ENCODE results near the gene ZNF674.
"Not testable (repeated sequence)": the region's sequence is repeated elsewhere in the genome, so short reads cannot be mapped to it uniquely, and the experiment has no call there.

ZNF674 gene

DNA sequence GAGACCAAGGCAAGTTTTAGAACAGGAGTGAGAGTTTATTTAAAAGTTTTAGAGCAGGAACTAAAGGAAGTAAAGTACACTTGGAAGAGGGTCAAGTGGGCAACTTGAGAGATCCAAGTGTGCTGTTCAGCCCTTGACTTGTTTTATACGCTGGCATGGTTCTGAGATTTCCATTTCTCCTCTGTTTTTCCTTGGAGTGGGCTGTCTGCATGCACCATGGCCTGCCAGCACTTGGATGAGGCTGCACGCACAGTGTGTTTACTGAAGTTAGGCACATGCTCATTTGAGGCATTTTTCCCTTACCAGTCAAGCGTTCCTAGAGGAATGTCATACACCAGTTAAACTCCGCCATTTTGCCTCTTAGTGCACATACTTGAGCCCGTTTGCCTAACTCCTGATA is 8.7 kb upstream of the ZNF674 start:
- TF ChIP-seq, protein P1, sequence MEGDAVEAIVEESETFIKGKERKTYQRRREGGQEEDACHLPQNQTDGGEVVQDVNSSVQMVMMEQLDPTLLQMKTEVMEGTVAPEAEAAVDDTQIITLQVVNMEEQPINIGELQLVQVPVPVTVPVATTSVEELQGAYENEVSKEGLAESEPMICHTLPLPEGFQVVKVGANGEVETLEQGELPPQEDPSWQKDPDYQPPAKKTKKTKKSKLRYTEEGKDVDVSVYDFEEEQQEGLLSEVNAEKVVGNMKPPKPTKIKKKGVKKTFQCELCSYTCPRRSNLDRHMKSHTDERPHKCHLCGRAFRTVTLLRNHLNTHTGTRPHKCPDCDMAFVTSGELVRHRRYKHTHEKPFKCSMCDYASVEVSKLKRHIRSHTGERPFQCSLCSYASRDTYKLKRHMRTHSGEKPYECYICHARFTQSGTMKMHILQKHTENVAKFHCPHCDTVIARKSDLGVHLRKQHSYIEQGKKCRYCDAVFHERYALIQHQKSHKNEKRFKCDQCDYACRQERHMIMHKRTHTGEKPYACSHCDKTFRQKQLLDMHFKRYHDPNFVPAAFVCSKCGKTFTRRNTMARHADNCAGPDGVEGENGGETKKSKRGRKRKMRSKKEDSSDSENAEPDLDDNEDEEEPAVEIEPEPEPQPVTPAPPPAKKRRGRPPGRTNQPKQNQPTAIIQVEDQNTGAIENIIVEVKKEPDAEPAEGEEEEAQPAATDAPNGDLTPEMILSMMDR (conservative IDR thresholded peaks at IDR 0.05; ENCODE audit: low read depth, low read length), result no peak
- no peaks in the 10 kb centered on the region for H3K4me1 ChIP-seq (ENCODE audit: low read depth, poor library complexity, severe bottlenecking)
- H3K9ac ChIP-seq, result no peak overlapping the region
- no peak overlapping the region for H3K4me3 ChIP-seq (IDR thresholded peaks at IDR 0.05; ENCODE audit: insufficient read depth, low read depth, low read length)
- H3K36me3 ChIP-seq (ENCODE audit: insufficient read depth), result no peaks in the 10 kb centered on the region
- no peak overlapping the region for H2AFZ ChIP-seq (ENCODE audit: low read depth)
- no peak overlapping the region for H3K4me2 ChIP-seq
- H3K27me3 ChIP-seq (ENCODE audit: insufficient read depth, low read depth), result no peaks in the 10 kb centered on the region
- H4K20me1 ChIP-seq (ENCODE audit: insufficient read depth), result no peaks in the 10 kb centered on the region
- no peak overlapping the region for H3K27ac ChIP-seq
- H3K79me2 ChIP-seq (ENCODE audit: insufficient read depth, low read depth), result no peaks in the 10 kb centered on the region; the same call in 1 of the 2 replicates

DNA sequence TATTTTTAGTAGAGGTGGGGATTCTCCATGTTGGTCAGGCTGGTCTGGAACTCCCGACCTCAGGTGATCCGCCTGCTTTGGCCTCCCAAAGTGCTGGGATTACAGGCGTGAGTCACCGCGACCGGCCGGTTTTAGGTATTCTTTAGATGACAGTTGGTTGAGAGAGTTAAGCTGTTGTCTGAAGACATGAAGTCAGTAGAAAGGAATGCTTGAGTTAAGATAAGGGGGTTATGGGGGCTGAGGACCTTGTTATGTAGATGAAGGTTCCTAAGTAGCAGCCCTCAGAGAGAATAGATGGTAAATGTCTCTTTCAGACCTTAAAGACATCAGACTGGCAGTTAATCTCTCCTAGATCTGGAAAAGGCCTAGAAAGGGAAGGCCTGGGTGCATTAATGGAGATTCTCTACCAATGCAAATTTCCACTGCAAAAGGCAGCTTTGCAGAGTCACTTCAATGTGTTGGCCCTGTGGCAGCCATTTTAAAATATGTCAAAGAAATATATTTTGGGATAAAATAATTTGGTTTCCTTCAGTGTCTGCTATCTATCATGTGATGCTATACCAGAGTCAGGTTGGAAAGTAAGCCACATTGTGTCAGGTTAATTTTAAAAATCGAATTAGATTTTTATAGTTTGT is 6.4 kb upstream of the ZNF674 start:
- H3K27ac ChIP-seq, result no peak overlapping the region

GRCh38 chrX:46549914-46550313 is 4.7 kb upstream of the ZNF674 start:
- Histone ChIP-seq H3K27me3 (ENCODE audit: insufficient read depth, low read depth) (no peaks in the 10 kb centered on the region), H3K27ac (no peak overlapping the region), H2AFZ (ENCODE audit: low read depth) (no peak overlapping the region), H3K9ac (no peak overlapping the region), H3K79me2 (ENCODE audit: insufficient read depth, low read depth) (peaks cover 31% of the 10 kb centered on the region), H4K20me1 (ENCODE audit: insufficient read depth) (no peaks in the 10 kb centered on the region), H3K36me3 (ENCODE audit: insufficient read depth) (no peaks in the 10 kb centered on the region), H3K4me1 (ENCODE audit: low read depth, poor library complexity, severe bottlenecking) (peaks cover 7% of the 10 kb centered on the region), H3K4me2 (no peak overlapping the region), H3K4me3 (IDR thresholded peaks at IDR 0.05; ENCODE audit: insufficient read depth, low read depth, low read length) (no peak overlapping the region)
- TF ChIP-seq, protein P1 (conservative IDR thresholded peaks at IDR 0.05; ENCODE audit: low read depth, low read length), result no peak

More for the DNA sequence above, 6.4 kb upstream of the ZNF674 start:
- H2AFZ ChIP-seq (ENCODE audit: low read depth), result no peak overlapping the region
- no peak overlapping the region for H3K4me2 ChIP-seq
- TF ChIP-seq, protein P1 (conservative IDR thresholded peaks at IDR 0.05; ENCODE audit: low read depth, low read length), result no peak
- no peaks in the 10 kb centered on the region for H3K27me3 ChIP-seq (ENCODE audit: insufficient read depth, low read depth)
- H3K4me3 ChIP-seq (IDR thresholded peaks at IDR 0.05; ENCODE audit: insufficient read depth, low read depth, low read length), result no peak overlapping the region
- H3K79me2 ChIP-seq (ENCODE audit: insufficient read depth, low read depth), result peaks cover 18% of the 10 kb centered on the region
- peaks cover 4% of the 10 kb centered on the region for H3K4me1 ChIP-seq (ENCODE audit: low read depth, poor library complexity, severe bottlenecking)
- H3K9ac ChIP-seq, result no peak overlapping the region
- H4K20me1 ChIP-seq (ENCODE audit: insufficient read depth), result no peaks in the 10 kb centered on the region
- H3K36me3 ChIP-seq (ENCODE audit: insufficient read depth), result no peaks in the 10 kb centered on the region

DNA sequence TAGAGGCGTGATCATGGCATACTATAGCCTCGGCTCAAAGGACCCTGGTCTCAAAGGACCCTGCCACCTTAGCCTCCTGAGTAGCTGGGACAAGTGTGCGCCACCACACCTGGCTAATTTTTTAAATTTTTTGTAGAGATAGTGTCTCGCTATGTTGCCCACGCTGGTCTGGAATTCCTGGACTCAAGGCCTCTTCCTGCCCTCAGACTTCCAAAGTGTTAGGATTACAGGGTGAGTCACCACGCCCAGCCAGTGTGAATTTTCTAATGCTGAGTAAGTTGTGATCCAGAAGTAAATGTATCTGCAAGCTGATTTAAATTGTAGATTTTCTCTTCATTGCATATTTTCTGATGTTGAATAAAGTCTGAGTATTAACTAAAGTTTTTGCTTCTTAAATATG is 2.6 kb upstream of the ZNF674 start:
- Histone ChIP-seq H3K4me1 (ENCODE audit: low read depth, poor library complexity, severe bottlenecking) (peaks cover 11% of the 10 kb centered on the region), H3K27ac (no peak overlapping the region), H4K20me1 (ENCODE audit: insufficient read depth) (no peaks in the 10 kb centered on the region), H3K36me3 (ENCODE audit: insufficient read depth) (no peaks in the 10 kb centered on the region), H3K9ac (no peak overlapping the region), H3K4me2 (no peak overlapping the region), H3K4me3 (IDR thresholded peaks at IDR 0.05; ENCODE audit: insufficient read depth, low read depth, low read length) (no peak overlapping the region), H3K27me3 (ENCODE audit: insufficient read depth, low read depth) (no peaks in the 10 kb centered on the region), H3K79me2 (ENCODE audit: insufficient read depth, low read depth) (peaks cover 31% of the 10 kb centered on the region), H2AFZ (ENCODE audit: low read depth) (no peak overlapping the region)
- TF ChIP-seq, protein P1 (conservative IDR thresholded peaks at IDR 0.05; ENCODE audit: low read depth, low read length), result no peak

DNA sequence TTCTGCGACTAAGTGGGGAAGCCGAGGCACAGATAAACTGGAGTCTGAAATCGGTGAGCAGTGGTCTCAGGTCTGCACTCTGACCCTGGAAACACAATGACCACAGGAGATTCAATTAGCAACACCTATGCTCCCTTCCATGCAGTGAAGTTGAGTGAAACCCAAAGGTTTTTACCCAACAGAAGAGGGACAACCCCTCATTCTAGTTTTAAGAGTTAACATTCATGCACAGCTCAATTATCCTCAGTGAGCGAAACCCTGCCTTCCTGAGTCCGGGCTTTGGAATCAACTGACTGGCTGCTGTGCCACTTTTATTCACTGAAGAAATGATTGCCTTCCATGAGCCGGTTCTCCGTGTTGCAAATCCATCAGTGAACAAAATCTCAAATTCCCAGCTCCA is 694 bp downstream of the ZNF674 start:
- Histone ChIP-seq H2AFZ (ENCODE audit: low read depth) (peak overlapping the region; percentile 76), H3K27ac (peak overlapping the region; percentile 58; the same call in 1 of the 2 replicates), H3K4me1 (ENCODE audit: low read depth, poor library complexity, severe bottlenecking) (peaks cover 11% of the 10 kb centered on the region), H3K9ac (peak overlapping the region; percentile 95; the same call in 1 of the 2 replicates), H3K4me2 (peak overlapping the region; percentile 80), H3K79me2 (ENCODE audit: insufficient read depth, low read depth) (peaks cover 31% of the 10 kb centered on the region)
- not testable (repeated sequence) for H3K27me3 ChIP-seq (ENCODE audit: insufficient read depth, low read depth); H3K4me3 ChIP-seq (IDR thresholded peaks at IDR 0.05; ENCODE audit: insufficient read depth, low read depth, low read length); H4K20me1 ChIP-seq (ENCODE audit: insufficient read depth); H3K36me3 ChIP-seq (ENCODE audit: insufficient read depth)

All from KMS-11 (cell line).